Measurements from ENCODE around the gene SMIM44. TPM values are rescaled to one million over a fixed set of nuclear protein-coding genes. Genes with fewer than 3 reads are reported as not detected.

Gene SMIM44
- total RNA-seq, 4 donors from 2014 or later: not detected

- Histone ChIP-seq H3K27me3 (no peaks in the 10 kb centered on the region), H3K36me3 (peaks cover 64% of the 10 kb centered on the region), H3K4me3 (no peak overlapping the region), H3K27ac (no peak overlapping the region), H3K4me1 (peaks cover 6% of the 10 kb centered on the region), H3K9me3 (no peaks in the 10 kb centered on the region)
- TF ChIP-seq CTCF (IDR thresholded peaks at IDR 0.05) (no peak), POLR2AphosphoS5 (IDR thresholded peaks at IDR 0.05) (no peak), EP300 (IDR thresholded peaks at IDR 0.05) (no peak), POLR2A (IDR thresholded peaks at IDR 0.05) (no peak)
- 93% methylated on average over 16 of the region's 16 CpGs for WGBS
- DNase-seq (ENCODE audit: low spot score in 2 of 2): no peak
These were observed 9.7 kb upstream of the SMIM44 start for GRCh38 chr19:3492919-3493318.

GRCh38 chr19:3492131-3492839, 9.0 kb upstream of the SMIM44 start:
- H3K36me3 ChIP-seq: peaks cover 64% of the 10 kb centered on the region
- no peak for DNase-seq (ENCODE audit: low spot score in 2 of 2)
- no peak overlapping the region for H3K4me3 ChIP-seq
- no peaks in the 10 kb centered on the region for H3K9me3 ChIP-seq
- peaks cover under 1% of the 10 kb centered on the region for H3K4me1 ChIP-seq
- no peak overlapping the region for H3K27ac ChIP-seq
- WGBS: 88% methylated on average over 10 of the region's 45 CpGs
- TF ChIP-seq EP300 (IDR thresholded peaks at IDR 0.05): no peak
- no peak for TF ChIP-seq POLR2A (IDR thresholded peaks at IDR 0.05)
- TF ChIP-seq POLR2AphosphoS5 (IDR thresholded peaks at IDR 0.05): no peak
- no peak for TF ChIP-seq CTCF (IDR thresholded peaks at IDR 0.05)
- H3K27me3 ChIP-seq: no peaks in the 10 kb centered on the region

GRCh38 chr19:3491396-3492119, 8.3 kb upstream of the SMIM44 start:
- WGBS: 76% methylated on average over 30 of the region's 55 CpGs
- H3K36me3 ChIP-seq: peaks cover 61% of the 10 kb centered on the region
- no peak for DNase-seq (ENCODE audit: low spot score in 2 of 2)

GRCh38 chr19:3482507-3483225, 575 bp downstream of the SMIM44 start:
- DNase-seq (ENCODE audit: low spot score in 2 of 2): no peak
- peaks cover 59% of the 10 kb centered on the region for H3K27me3 ChIP-seq
- no peak overlapping the region for H3K4me3 ChIP-seq
- H3K4me1 ChIP-seq: no peaks in the 10 kb centered on the region
- TF ChIP-seq EP300 (IDR thresholded peaks at IDR 0.05) (no peak), POLR2AphosphoS5 (IDR thresholded peaks at IDR 0.05) (no peak), CTCF (IDR thresholded peaks at IDR 0.05) (no peak)
- no peaks in the 10 kb centered on the region for H3K36me3 ChIP-seq
- H3K9me3 ChIP-seq: no peaks in the 10 kb centered on the region
- no peak overlapping the region for H3K27ac ChIP-seq
- WGBS: 69% methylated on average over 14 of the region's 49 CpGs

More at GRCh38 chr19:3491396-3492119, 8.3 kb upstream of the SMIM44 start:
- H3K27me3 ChIP-seq: no peaks in the 10 kb centered on the region
- H3K9me3 ChIP-seq: no peaks in the 10 kb centered on the region
- no peak overlapping the region for H3K27ac ChIP-seq
- no peaks in the 10 kb centered on the region for H3K4me1 ChIP-seq
- H3K4me3 ChIP-seq: no peak overlapping the region
- TF ChIP-seq POLR2A (IDR thresholded peaks at IDR 0.05) (no peak), CTCF (IDR thresholded peaks at IDR 0.05) (no peak)
